Astrocyte of the cerebellum (primary cell): Measurements from ENCODE around the gene SASS6.

Experiments used
- DNase-seq: peaks from one replicate; pipeline ENCODE4 v3.0.0-alpha.2; 2011; ENCODE audit warnings: low read depth
- H3K4me3 ChIP-seq: 2 replicates; pipeline ENCODE4 v1.5.1; 2011; ENCODE audit warnings: mild to moderate bottlenecking, low read depth, low read length, moderate library complexity
- CTCF ChIP-seq: IDR thresholded peaks from 2 replicates; pipeline ENCODE4 v1.5.1; 2012; ENCODE audit warnings: low read length, low read depth, moderate library complexity, mild to moderate bottlenecking; ENCODE audit errors: missing control alignments
- in situ Hi-C: cut with HindIII; loops from 2 replicates; pipeline ENCODE4 v1.10.0; 2017; ENCODE audit warnings: low sequenced_read_pairs

SASS6 gene

GRCh38 chr1:100089082-100089481 is 43.6 kb downstream of the SASS6 start:
- DNase-seq, result no peak
- in situ Hi-C loops, result no loop called here
- no peak overlapping the region for H3K4me3 ChIP-seq
- TF ChIP-seq CTCF, result no peak

- in situ Hi-C loops, result no loop called here
- no peak for DNase-seq
- no peak for TF ChIP-seq CTCF
- H3K4me3 ChIP-seq, result no peak overlapping the region
Observed at GRCh38 chr1:100087396-100087795, 45.3 kb downstream of the SASS6 start.

GRCh38 chr1:100080331-100080730 is 52.4 kb downstream of the SASS6 start:
- H3K4me3 ChIP-seq, result no peak overlapping the region
- in situ Hi-C loops, result no loop called here
- no peak for DNase-seq
- no peak for TF ChIP-seq CTCF

GRCh38 chr1:100077531-100077930 is 55.2 kb downstream of the SASS6 start:
- peak; percentile 78 for DNase-seq
- H3K4me3 ChIP-seq, result no peak overlapping the region
- TF ChIP-seq CTCF, result no peak
- in situ Hi-C loops, result loop anchor here (5.0 kb wide), 1 partner anchor 55 kb away; the partner anchor contains the start of genes SASS6 and TRMT13

GRCh38 chr1:100076744-100077143 is 56.0 kb downstream of the SASS6 start:
- DNase-seq, result no peak
- in situ Hi-C loops, result loop anchor here (5.0 kb wide), 1 partner anchor 56 kb away; the partner anchor contains the start of genes SASS6 and TRMT13
- H3K4me3 ChIP-seq, result no peak overlapping the region
- TF ChIP-seq CTCF, result no peak

GRCh38 chr1:100076319-100076718 is 56.4 kb downstream of the SASS6 start:
- H3K4me3 ChIP-seq, result no peak overlapping the region
- DNase-seq, result no peak
- TF ChIP-seq CTCF, result no peak
- in situ Hi-C loops, result loop anchor here (5.0 kb wide), 1 partner anchor 56 kb away; the partner anchor contains the start of genes SASS6 and TRMT13
